ES-I3 (cell line): Measurements from ENCODE around the gene DNASE2.
"Not testable (repeated sequence)": the region's sequence is repeated elsewhere in the genome, so short reads cannot be mapped to it uniquely, and the experiment has no call there.

Source experiments
- H3K36me3 ChIP-seq: 2 replicates; pipeline ENCODE4 v1.6.1; 2013; ENCODE audit warnings: mild to moderate bottlenecking, low read length, control low read depth, moderate library complexity; ENCODE audit not compliant: insufficient read depth
- H3K4me1 ChIP-seq: 2 replicates; pipeline ENCODE4 v1.6.1; 2013; ENCODE audit warnings: mild to moderate bottlenecking, control low read depth, low read length; ENCODE audit not compliant: insufficient read depth
- H3K9ac ChIP-seq: 2 replicates; pipeline ENCODE4 v1.6.1; 2013; ENCODE audit warnings: low read depth, mild to moderate bottlenecking, low read length, moderate library complexity
- H3K9me3 ChIP-seq: 2 replicates; pipeline ENCODE4 v1.6.1; 2013; ENCODE audit warnings: mild to moderate bottlenecking, low read length, moderate library complexity; ENCODE audit not compliant: control insufficient read depth, insufficient read depth

The DNASE2 gene

DNA sequence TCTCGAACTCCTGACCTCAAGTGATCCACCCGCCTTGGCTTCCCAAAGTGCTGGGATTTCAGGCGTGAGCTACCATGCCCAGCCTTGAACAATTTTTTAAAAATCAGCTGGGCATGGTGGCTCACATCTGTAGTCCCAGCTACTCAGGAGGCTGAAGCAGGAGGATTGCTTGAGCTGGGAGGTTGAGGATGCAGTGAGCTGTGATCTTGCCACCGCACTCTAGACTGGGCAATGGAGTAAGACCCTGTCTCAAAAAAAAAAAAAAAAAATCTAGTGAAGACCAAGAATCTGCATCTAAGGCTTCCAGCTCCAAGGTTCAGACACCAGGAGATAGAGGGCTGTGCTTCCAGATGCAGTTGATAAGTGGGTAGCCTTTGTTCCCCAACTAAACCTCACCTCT is 17.1 kb downstream of the DNASE2 start:
- no peaks in the 10 kb centered on the region for H3K9me3 ChIP-seq
- H3K9ac ChIP-seq = no peak overlapping the region
- peaks cover 7% of the 10 kb centered on the region; the same call in 1 of the 2 replicates for H3K4me1 ChIP-seq
- no peaks in the 10 kb centered on the region for H3K36me3 ChIP-seq

DNA sequence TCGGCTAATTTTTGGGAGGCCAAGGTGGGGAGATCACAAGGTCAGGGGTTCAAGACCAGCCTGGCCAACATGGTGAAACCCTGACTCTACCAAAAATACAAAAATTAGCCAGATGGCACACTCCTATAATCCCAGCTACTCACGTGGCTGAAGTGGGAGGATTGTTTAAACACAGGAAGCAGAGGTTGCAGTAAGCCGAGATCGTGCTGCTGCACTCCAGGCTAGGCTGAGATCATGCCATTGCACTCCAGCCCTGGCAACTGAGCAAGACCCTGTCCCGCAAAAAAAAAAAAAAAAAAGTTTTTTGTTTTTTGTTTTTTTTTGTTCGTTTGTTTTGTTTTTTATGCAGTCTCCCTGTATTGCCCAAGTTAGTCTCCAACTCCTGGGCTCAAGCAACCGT is 21.7 kb downstream of the DNASE2 start:
- H3K36me3 ChIP-seq = no peaks in the 10 kb centered on the region
- no peak overlapping the region for H3K9ac ChIP-seq
- no peaks in the 10 kb centered on the region for H3K9me3 ChIP-seq

DNA sequence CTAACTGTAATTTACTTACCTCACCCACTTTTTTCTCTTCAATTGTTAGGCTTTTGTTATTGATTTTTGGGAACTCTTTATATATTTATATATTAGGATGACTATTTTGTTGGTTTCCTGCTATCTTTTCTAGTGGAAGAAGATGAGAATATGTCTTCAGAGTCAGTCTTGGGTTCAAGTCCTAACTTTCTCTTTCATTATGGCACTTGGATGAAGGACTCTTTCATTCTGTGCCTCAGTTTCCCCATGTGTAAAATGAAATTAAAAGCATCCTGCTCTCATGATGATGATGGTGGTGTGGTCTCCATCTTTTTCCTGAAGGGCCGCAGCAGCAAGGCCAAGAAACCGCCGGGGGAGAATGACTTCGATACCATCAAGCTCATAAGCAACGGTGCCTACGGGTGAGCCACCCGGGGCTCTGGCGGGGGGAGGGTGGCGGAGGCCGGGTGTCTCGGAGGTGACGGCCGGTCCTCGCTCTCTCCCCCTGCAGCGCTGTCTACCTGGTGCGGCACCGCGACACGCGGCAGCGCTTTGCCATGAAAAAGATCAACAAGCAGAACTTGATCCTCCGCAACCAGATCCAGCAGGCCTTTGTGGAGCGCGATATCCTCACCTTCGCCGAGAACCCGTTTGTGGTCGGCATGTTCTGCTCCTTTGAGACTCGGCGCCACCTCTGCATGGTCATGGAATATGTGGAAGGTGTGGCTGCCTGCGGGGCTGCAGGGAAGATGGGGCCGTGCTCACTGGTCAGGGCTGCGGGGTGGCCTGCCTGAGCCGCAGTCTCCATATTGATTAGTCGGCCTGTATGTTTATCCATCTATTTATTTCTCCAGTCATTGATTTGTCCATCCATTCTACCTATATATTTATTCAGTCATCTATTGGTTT is 23.0 kb downstream of the DNASE2 start:
- Histone ChIP-seq H3K9ac (no peak overlapping the region), H3K36me3 (no peaks in the 10 kb centered on the region), H3K9me3 (no peaks in the 10 kb centered on the region), H3K4me1 (no peaks in the 10 kb centered on the region)

More for the DNA sequence above, 21.7 kb downstream of the DNASE2 start:
- H3K4me1 ChIP-seq = no peaks in the 10 kb centered on the region

DNA sequence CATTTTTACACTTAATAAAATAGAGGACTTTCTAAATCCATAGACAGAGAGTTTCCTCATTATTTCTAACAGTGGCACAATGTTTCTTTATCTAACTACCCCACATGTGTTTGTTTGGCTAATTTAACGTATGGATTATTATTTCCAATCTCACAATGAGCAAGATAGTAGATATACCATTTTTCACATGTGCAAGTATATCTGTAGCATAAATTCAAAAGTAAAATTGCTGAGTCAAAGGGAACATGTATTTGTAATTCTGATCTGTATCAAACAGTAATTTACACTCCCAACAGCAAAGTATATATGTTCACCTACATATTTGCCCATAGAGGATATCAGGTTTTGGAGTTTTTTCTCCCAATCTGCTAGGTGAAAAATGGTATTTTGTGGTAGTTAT is 24.6 kb downstream of the DNASE2 start:
- Histone ChIP-seq H3K9me3 (no peaks in the 10 kb centered on the region), H3K9ac (no peak overlapping the region), H3K4me1 (no peaks in the 10 kb centered on the region), H3K36me3 (no peaks in the 10 kb centered on the region)

DNA sequence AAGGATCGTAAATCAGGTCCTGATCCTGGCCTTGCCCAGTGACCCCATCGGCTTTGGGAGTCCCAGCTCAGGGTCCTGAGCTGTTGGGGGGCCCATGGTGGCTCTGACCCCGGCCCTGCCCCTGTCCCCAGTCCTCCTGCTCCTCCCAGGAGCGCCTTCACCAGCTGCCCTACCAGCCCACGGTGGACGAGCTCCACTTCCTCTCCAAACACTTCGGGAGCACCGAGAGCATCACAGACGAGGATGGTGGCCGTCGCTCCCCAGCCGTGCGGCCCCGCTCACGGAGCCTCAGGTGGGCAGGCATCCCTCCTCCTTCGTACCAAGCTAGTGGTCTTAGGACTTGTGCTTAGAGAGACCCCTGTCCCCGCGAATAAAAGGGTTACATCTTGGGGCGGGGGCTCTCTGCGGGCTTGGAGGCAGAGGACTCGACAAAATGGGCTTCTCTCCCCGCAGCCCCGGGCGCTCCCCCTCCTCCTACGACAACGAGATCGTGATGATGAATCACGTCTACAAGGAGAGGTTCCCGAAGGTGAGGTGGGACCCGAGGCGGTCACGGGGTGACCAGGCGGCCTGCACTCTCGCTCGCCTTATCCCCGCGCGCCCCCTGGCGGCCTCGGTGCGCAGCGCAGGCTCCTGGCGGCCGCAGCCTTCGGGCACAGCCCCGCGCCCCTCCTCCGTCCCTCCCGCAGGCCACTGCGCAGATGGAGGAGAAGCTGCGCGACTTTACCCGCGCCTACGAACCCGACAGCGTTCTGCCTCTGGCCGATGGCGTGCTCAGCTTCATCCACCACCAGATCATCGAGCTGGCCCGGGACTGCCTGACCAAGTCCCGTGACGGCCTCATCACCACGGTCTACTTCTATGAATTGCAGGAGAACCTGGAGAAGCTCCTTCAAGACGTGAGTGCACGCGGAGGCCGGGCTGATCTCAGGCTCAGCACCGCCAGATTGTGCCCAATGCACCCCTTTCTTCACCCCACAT is 33.8 kb downstream of the DNASE2 start:
- H3K4me1 ChIP-seq = peaks cover 3% of the 10 kb centered on the region; the same call in 1 of the 2 replicates
- H3K36me3 ChIP-seq = no peaks in the 10 kb centered on the region
- peak overlapping the region; percentile 54; the same call in 1 of the 2 replicates for H3K9ac ChIP-seq
- no peaks in the 10 kb centered on the region for H3K9me3 ChIP-seq

DNA sequence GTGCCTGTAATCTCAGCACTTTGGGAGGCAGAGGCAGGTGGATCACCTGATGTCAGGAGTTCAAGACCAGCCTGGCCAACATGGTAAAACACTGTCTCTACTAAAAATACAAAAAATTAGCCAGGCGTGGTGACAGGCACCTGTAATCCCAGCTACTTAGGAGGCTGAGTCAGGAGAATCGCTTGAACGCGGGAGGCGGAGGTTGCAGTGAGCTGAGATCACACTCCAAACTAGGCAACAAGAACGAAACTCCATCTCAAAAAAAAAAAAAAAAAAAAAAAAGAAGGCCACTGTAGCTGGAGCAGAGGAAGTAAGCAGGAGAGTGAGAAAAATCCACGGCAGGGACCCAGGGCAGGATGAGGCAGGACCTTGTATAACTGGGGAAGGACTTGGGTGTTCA is 34.6 kb downstream of the DNASE2 start:
- not testable (repeated sequence) for H3K36me3 ChIP-seq, H3K4me1 ChIP-seq, H3K9ac ChIP-seq, H3K9me3 ChIP-seq

DNA sequence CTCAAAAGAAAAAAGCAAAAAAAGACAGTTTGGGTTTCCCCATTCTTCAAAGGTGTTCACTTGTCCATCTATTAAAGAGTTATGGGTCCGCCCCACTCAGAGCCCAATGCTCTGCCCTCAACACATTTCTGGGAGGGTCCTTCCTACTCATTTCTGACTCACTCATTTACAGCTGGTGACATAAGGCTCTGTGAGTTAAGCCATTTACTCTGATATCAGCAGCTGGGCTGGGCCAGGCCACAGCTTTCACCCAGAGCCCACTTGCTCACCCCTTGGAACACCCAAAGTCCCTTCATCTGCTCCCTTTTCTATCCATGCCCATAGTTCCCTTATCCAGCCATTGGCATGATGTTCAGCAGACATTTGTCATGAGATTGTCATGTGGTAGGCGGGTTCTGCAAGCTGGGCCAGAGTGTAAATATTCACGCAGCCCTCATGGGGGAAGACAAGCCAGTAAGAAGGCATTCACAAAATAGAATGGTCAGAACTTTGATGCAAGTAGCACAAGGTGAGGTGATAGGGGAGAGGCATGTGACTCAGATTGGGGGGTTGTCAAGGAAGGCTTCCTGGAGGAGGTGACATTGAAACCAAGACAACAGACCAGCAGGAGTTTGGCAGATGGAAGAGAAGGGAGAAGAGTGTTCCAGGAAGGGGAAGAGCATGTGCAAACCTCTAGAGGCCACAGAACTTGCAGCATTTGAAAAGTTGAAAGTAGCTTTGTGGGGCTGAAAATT is 37.1 kb downstream of the DNASE2 start:
- no peaks in the 10 kb centered on the region for H3K9me3 ChIP-seq
- H3K4me1 ChIP-seq = peaks cover 7% of the 10 kb centered on the region; the same call in 1 of the 2 replicates
- no peak overlapping the region for H3K9ac ChIP-seq
- no peaks in the 10 kb centered on the region for H3K36me3 ChIP-seq

DNA sequence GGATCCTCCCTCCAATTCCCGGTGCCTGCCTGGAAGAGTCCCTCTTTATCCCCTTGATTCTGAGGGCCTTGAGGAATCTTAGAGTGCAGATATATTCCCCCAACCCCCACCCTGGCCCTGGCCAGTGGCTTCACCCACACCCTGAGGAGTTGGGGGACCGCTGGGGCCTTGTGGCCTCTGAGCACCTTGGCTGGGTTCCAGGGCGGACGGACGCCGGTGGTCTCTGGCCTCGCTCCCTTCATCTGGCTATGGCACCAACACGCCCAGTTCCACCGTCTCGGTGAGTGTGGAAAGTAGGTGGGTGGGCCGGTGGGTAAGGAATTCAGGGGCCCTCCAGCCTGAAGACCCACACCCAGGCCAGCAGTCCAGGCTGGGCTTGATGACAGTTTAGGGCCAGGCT is 37.9 kb downstream of the DNASE2 start:
- no peaks in the 10 kb centered on the region for H3K9me3 ChIP-seq
- H3K36me3 ChIP-seq = no peaks in the 10 kb centered on the region
- no peak overlapping the region for H3K9ac ChIP-seq
- peaks cover 7% of the 10 kb centered on the region; the same call in 1 of the 2 replicates for H3K4me1 ChIP-seq

DNA sequence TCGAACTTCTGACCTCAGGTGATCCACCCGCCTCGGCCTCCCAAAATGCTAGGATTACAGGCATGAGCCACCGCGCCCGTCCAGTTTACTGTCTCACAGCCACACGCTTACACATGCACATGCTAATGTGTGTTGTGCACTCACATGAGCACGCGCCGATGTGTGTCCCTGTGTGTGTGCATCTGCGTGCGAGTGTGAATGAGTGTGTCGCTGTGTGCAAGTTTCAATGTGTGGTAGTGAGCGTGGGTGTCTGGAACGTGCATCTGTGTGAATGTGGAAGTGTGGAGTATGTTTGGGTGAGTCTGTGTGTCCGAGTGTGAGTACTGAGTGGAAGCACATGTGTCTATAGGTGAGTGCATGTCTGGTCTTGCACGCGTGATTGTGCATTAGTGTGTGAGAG is 38.7 kb downstream of the DNASE2 start:
- Histone ChIP-seq H3K9ac (no peak overlapping the region), H3K36me3 (no peaks in the 10 kb centered on the region), H3K4me1 (peaks cover 9% of the 10 kb centered on the region), H3K9me3 (no peaks in the 10 kb centered on the region)

DNA sequence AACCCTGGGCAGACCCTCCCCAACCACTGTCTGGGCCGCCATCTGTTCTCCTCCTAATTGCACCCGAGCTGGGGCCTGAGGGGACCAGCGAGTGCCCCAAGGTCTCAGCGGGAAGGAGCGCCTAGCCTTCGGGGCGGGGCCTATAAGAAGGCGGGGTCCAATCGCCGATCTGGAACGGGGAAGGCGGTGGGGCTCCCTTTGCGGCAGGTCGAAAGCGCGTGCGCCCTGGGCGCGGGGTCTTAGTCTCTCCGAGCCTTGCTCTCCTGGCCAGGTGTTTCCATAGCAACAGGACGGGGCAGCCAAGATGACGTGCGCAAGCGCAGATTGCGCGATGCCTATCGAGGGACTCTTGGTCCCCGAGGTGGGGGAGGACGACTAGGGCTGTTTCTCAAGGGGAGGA is 40.2 kb downstream of the DNASE2 start:
- no peaks in the 10 kb centered on the region for H3K9me3 ChIP-seq
- H3K9ac ChIP-seq = peak overlapping the region; percentile 53; the same call in 1 of the 2 replicates
- H3K4me1 ChIP-seq = peaks cover 9% of the 10 kb centered on the region

DNA sequence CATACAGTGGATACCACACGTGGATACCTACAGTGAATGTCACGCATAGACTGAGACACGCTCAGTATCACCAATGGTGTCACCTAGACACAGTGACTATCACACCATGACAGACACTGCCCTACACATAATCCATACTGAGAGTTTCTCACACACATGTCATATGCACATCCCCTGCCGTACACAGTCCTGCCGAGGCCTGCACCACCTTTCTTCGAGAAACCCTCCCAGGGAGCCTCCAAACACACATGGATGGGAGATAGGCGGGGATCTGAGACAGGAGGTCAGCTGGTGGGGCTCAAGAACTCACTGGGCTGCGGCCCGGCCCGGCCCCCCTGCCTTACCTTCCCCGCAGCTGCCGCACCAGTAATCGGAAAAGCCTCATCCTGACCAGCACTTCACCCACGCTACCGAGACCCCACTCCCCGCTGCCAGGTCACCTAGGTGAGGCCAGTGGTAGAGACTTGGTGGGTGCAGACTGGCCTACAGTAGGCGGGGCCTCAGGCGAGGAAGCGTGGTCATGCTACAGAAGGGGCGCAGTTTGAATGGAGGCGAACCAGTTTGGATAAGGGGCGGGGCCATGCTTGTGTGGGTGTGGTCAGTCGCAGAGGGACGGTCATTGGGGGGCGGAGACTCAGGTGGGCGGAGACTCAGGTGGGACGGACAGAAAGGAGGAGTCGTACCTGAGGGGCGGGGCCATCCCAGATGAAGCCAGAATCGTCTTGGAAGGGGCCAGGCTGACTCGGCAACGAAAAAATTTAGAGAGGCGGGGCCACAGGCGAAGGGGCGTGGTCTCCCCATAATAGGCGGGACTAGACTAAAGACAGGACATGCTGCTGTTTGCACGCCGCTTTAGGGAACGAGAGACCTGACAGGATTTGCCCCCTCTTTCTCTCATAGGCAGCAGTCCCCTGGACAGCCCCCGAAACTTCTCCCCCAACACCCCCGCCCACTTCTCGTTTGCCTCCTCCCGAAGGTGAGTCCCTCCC is 40.9 kb downstream of the DNASE2 start:
- peaks cover 9% of the 10 kb centered on the region for H3K4me1 ChIP-seq

More for the DNA sequence above, 40.2 kb downstream of the DNASE2 start:
- H3K36me3 ChIP-seq = no peaks in the 10 kb centered on the region

DNA sequence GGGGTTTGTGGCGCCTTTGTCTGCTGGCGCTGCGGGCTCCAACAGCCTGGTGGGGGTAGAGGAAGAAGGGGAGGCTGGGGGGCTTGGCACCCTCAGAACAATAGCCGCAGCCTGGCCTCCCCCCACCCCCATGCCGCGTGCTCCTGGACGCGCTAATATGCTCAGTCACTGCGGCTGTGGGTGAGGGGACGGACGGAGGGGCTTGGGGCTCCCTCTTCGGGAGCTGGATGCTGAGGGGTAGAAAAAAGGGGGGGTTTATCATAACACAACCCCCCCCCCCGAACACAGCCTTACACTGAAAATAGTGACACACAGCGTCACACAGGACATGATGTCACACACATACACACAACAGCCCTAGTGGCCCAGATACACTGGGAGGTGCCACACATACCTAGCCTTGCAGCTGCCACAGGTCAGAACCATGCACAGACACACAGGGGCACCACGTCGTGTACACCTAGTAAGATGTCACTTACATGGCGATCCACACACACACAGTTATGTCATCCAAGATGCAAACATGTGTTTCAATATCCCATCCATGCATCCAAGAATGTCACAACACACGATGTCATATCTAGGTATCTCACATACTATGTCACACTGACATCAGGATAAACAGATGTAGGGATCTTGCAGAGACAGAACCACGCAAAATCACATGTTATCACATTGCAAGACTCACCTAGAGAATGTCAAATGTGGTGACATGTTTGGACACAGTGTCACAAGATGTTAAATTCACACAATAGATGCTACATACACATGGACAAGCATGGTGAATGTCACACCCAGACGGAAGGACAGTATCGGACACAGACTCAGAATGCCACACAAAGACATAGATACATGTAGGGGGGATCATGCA is 42.1 kb downstream of the DNASE2 start:
- no peaks in the 10 kb centered on the region for H3K9me3 ChIP-seq
- H3K4me1 ChIP-seq = peaks cover 9% of the 10 kb centered on the region
- peak overlapping the region; percentile 52; the same call in 1 of the 2 replicates for H3K9ac ChIP-seq
- no peaks in the 10 kb centered on the region for H3K36me3 ChIP-seq

More for the DNA sequence above, 40.9 kb downstream of the DNASE2 start:
- Histone ChIP-seq H3K36me3 (no peaks in the 10 kb centered on the region), H3K9ac (peak overlapping the region; percentile 53; the same call in 1 of the 2 replicates), H3K9me3 (no peaks in the 10 kb centered on the region)
